ENCODE data around the gene ARAP1.

The ARAP1 gene

DNA sequence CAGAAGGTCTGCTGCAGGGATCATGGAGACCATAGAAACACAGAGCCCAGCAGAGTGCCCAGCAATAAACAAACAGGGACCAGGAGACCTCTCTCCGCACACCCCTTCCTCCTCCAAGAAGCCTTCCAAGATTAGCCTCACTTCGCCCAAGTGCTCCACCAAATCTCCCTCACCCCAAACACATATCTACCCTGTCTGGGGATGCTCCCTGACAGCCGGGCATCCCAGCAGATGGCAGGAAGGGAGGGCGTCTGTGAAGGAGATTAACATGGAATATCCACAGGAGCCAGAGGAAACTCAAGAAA, 26.5 kb downstream of the ARAP1 start:
- no peak for DNase-seq (ENCODE audit: low read depth in 1 of 2, low spot score in 1 of 2)

DNA sequence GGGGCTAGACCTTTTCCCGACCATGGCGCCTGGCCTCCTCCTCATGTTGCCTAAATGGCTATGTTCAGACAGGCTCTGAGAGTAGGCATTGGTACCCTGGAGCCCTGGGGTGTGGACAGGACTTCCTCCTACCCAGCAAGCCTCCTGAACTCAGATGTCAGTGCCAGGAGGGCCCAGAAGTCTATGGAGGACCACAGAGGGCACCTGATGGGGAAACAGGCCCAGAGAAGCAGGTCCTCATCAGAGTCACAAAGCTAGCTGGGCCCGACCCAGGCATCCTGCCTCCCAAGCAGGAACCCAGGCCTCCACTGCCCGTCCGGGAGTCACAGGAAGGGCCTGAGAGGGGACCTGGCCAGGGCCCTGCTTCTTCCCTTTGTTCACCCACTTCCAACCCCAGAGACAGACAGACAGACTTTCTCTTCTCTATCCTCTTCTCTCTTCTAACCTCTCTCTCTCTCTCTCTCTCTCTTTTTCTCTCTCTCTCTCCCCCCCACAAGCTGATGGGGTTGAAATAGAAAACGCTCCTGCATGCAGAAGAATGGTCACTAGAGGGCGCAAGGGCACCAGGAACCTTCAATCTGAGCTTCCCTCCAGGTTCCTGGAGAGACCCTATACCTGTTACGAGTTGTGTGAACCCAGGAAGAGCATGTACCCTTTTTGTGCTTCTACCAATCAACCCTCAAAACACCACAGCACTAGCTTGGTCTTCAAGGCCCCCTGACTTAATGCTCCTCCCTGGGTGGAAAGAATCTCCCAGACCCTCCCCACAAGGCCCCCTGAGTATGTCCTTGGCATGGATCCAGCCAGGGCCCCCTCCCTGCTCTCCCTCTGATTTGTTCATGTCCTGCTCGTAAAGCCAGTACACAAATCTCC, 27.1 kb downstream of the ARAP1 start:
- peak; percentile 51 to 59 for DNase-seq (ENCODE audit: low read depth in 1 of 2, low spot score in 1 of 2)

DNA sequence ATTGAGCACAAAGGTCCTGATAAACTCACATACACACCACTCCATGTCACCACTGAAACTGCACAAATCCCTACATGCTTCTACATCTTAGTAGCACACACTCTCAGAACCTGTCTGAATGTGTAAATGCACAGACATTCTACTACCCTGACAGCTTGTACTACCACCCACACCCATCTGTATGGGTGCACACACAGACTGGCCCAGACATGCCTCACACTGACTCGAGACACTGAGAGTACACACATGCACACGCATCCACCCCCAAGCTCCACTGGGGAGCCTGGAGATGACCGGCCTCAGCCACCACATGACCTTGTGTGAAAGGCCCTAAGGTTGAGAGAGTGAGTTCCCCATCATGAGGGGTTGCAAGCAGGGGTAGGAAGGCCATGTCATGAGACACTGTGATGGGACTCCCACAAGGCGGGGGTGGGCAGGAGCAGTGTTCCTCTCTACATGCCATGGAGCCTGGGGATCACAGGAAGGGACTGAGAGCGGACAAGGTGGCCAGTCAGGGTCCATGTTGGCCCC, 28.1 kb downstream of the ARAP1 start:
- DNase-seq (ENCODE audit: low read depth in 1 of 2, low spot score in 1 of 2): no peak

DNA sequence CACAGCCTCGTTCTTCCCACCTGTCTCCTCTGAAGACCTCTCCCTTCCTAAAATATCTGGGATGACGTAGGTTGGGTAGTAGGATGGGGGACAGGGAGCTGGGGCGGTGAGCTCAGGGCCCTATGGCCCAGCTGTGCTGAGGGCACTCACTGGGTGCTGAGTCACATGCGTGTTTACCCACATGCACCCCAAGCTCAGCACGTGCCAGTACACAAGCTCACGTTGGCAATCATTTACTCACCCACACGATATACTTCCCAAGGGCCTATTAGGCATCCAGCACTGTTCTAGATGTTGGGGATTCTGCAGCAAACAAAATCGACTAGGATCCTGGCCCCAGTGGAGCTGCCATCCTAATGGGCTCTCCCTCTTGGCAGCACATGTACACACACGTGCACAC, 28.7 kb downstream of the ARAP1 start:
- no peak for DNase-seq (ENCODE audit: low read depth in 1 of 2, low spot score in 1 of 2)

DNA sequence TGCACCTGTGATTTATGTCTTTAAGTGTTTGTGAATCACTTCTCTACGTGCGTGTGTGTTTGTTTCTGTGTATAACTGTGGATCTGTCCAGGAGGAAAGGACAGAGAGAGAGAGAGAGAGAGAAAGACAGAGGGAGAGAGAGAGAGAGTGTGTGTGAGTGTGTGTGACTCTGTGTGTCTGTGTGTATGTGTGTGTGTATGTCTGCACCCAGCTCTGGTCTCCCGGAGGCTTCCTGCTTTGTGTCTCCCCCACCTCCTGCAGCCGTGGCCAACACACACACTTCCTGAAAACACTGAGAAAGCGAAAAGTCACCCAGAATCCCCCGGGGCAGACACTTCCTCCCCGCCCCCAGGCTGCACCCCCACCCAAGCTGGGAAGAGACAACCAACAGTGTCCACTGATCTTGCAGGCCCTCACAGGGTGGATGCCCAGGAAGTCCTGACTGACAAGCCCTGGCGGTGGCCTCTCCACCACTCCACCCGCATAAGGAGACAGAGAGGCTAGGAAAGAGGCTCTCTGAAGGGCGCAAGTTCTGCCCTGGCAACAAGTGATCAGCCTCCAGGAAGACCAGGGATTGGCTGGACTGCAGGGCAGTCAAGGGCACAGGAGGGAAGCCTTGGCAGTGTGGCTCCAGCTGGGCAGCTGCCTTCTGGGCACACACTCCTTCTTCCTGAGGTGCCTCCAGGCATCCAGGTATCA, 30.0 kb downstream of the ARAP1 start:
- peak; percentile 67 to 75 for DNase-seq (ENCODE audit: low read depth in 1 of 2, low spot score in 1 of 2)

DNA sequence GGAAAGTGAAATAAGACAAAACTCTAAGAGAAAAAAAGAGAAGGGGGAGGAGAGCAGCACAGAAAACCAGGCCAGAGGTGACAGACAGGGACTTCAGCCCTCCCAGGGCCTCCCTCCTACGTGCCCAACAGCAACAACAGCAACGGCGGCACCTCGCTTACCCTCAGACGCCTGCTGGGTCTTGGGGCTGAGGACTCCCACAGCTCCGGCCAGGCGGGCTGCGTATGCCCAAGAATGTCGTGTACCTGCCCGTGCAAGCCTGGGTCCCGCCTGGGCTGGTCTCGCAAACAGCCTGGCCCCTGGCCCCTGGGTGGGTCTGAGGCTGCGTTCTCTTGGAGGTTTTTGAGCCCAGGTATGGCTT, 30.5 kb downstream of the ARAP1 start:
- peak in 1 of 2 donors; percentile 8 for DNase-seq (ENCODE audit: low read depth in 1 of 2, low spot score in 1 of 2)

DNA sequence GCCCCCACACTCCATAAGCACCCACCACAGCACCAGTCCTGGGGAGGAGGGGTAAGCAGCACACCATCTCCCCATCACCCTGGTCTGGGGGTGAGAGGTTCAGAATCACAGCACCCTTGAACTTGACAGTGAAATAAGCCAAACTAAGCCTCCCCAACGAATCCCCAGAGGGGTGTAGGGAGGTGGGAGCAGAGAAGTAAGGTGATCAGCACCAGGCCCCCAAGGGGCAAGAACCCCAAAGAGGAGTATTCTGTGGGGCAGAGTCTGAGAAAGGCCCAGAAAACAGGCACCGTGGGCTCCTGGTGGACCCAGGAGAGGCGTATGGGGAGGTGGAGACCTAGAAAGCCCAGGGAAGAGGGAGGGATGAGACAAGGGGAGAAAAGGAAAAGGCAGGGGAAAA, 30.9 kb downstream of the ARAP1 start:
- no peak for DNase-seq (ENCODE audit: low read depth in 1 of 2, low spot score in 1 of 2)

DNA sequence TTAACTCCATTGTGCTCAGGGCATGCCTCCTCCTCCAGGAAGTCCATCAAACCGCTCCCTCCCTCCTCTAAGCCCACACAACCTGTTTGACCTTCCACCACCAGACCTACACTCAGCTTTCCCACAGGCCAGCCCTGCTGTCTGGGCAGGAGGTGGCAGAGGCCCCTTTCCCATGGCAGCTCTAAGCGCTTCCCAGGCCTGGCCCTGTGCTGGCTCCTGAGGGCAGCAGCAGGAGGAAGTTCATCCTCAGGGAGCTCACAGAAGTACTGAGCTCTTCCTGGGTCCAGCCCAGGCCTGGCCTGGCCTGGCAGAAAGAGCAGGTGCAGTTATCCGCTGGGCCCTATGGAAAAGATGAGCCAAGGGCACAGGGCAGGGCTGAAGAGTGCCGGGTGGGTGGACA, 31.4 kb downstream of the ARAP1 start:
- no peak for DNase-seq (ENCODE audit: low read depth in 1 of 2, low spot score in 1 of 2)

DNA sequence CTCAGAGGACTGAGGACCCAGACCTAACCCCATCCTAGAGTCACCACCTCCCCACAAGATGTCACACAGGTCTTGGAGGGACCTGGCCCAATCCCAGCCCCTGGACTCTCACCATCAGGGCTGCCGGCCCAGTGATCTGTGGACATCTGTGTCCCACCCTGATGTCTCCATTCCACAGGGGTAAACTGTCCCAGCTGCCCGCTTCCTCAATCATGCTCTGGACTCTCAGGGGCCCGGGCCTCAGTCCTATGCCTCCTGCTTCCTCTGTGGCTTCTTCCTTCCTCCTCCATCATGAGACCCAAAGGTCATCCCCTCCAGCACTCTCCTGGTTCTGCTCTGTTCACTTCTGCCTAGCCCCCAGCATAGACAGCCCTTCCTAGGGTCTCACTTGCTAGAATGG, 32.2 kb downstream of the ARAP1 start:
- DNase-seq (ENCODE audit: low read depth in 1 of 2, low spot score in 1 of 2): no peak

DNA sequence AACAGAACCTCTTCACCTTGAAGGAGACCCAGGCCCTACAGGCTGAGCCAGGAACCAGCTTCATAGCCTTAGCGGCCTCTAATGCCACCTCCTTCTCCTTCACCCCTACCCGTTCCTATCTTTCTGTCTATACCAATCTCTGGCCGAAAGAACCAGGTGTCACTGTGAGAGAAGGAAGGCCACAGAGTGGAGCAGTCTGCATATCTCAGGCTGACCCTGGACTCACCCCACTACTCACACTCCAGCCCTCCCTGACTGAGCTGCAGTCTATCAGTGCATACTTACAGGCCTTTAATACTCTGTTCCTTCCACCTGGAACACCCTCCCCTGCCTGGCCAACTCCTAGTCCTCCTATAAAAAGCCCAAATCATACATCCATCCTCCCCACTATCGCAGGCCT, 32.7 kb downstream of the ARAP1 start:
- DNase-seq (ENCODE audit: low read depth in 1 of 2, low spot score in 1 of 2): no peak

DNA sequence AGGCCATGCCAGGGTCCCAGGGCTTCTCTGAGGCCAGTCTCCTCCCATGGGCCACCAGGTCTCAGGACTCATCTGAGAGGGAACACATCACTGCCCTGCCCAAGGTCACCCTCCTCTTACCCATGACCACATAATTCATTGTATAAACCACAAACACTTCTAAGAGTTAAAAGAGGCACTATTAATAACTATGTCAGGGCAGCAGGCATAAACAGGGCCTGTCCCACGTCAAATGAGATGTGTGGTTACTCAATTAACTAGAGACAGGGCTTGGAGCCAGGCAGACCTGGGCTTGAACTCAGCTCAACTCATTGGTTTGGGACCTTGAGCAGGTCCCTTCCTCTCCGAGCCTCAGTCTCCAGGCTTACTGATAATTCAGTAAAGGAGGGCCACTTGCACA, 33.1 kb downstream of the ARAP1 start:
- DNase-seq (ENCODE audit: low read depth in 1 of 2, low spot score in 1 of 2): no peak

DNA sequence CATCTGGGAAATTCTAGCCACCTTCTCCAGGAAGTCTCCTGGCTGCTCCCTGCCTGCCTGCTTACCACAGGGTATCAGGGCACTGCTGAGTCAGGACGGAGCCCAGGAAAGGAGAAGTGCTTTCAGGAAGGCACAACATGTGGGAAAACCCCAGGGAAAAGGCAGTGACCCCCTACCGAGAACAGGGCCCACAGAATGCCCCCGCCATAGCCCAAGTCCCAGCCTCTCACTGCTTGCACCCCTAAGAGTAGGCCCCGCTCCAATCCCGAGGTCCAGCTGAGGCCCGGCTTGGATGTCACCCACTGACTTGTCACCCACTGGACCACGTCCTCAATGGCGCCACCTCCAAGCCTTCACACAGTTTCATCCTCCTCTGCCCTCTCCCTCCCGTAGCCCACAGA, 34.1 kb downstream of the ARAP1 start:
- DNase-seq (ENCODE audit: low read depth in 1 of 2, low spot score in 1 of 2): no peak

DNA sequence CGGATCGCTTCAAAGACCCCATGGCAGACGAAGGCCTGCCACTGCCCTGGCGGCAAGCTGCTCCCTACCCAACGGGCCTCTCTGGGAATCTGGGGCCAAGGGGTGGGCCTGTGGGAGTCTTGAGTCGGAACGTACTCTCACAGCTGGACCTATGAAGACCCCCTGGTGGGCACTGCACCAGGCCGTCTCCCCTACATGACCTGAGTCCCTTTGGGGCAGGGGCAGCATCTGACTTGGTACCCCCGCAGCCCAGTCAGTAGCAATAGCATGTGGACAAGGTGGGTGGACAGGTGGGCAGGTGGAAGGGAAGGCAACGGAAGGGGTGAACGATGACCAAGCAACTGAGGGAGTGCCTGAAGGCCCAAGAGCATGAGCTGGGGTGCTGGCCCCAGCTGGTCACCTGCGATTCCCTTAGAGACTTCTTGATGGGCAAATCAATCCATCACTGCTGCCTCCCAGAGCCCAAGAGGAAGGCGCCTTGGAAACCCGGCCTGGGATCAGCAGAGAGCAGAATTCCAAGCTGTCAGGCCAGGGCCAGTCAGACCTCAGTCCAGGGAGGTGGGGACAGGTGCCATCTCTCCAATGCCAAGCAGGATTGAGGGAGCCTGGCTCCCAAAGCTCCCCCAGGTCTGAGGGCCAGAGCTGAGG, 35.3 kb downstream of the ARAP1 start:
- no peak for DNase-seq (ENCODE audit: low read depth in 1 of 2, low spot score in 1 of 2)

DNA sequence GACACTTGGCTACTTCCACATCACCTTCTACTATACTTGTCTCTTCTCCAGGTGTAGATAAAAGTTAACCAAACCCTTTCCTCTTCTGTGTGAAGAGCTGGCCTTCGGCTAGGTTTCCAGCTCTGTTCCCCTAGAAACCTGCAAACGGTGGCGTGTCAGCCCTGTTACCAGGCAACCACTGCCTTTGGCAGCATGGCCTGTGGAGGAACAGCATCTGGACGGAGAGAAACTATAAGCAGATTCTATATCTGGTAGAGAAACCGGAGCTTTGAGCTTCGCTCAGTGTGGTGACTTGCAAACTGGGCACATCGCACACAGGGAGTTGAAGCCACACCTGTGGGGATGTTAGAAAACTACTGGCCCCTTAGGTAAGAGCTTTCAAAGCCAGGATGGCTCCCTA, 35.9 kb downstream of the ARAP1 start:
- DNase-seq (ENCODE audit: low read depth in 1 of 2, low spot score in 1 of 2): no peak

DNA sequence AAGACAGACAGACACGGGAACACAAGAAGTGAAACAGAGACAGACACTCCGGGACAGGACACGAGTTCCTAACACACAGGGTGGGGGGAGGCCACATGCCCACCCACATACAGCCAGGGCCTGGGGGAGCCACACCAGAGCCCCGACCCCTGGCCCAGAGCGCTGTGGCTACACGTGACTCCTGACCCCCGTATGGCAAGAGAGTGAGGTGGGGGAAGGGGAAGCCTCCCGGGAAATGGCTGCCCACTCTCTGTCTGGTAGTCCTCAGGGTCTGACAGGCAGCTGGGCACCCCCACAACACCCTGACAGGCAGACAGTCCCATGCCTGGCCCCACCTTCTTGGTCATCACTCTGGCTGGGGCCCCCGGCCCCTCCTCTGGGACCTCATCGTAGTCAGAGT, 39.4 kb downstream of the ARAP1 start:
- DNase-seq (ENCODE audit: low read depth in 1 of 2, low spot score in 1 of 2): no peak

DNA sequence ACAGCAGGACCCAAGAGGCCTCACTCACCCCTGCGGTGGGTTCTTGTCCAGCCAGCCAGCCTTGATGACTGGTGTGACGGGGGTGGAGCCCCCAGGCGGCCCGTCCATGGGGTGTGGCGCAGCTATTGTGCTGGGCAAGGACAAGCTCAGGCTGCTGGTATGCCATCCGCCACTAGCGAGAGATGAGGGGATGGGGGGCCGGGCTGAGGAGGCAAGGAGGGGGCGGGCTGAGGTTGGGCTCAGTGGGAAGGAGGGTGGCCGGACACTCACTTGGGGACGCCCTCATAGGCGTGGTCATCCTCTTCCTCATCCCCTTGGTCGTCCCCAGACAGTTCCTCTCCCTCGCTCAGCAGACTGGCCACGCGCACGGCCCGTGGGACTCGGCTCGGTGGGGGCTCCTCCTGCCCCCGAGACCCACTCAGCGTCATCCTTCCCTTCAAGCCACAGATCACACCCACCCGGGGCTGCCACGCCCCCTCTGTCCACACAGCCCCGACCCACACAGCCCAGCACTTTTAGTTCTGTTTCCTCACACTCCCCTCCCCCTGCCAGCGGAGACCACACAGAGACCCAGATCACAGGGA, 39.9 kb downstream of the ARAP1 start:
- DNase-seq (ENCODE audit: low read depth in 1 of 2, low spot score in 1 of 2): no peak

DNA sequence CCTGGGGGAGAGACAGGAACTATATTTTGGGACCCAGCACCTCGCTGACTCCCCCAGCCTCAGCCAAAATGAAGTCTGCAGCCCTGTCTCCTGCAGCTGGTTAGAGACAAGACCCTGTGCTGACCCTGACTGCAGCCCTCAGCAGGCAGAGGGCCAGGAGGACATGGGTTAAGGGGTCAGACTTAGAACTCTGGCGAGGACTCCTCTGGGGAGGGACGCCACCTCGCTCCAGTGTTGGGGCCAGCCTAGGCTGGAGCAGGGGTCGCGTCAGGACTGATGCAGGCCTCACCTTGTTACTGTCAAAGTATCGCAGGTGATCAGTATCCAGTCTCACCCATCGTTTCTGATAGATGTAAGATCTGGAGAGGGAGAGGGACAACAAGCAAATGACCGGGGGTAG, 41.1 kb downstream of the ARAP1 start:
- DNase-seq (ENCODE audit: low read depth in 1 of 2, low spot score in 1 of 2): no peak

DNA sequence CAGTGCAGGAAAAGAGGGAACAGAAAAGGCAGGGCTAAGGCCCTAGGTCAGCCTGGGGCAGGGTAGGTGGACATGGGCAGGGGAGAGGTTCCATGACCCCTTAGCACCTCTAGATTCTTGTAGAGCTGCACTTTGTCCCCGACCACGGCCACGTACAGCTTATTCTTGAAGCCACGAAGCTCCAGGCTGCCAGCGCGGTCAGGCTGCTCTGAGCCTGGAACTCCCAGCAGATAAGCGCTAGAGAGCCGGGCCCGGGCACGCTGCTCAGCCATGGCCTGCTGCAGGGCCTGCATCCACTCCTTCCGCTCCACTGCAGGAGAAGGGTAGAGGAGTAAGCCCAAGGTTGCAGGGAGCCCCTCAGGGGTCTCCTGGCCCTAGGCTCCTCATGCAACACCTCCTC, 41.9 kb downstream of the ARAP1 start:
- DNase-seq (ENCODE audit: low read depth in 1 of 2, low spot score in 1 of 2): no peak

DNA sequence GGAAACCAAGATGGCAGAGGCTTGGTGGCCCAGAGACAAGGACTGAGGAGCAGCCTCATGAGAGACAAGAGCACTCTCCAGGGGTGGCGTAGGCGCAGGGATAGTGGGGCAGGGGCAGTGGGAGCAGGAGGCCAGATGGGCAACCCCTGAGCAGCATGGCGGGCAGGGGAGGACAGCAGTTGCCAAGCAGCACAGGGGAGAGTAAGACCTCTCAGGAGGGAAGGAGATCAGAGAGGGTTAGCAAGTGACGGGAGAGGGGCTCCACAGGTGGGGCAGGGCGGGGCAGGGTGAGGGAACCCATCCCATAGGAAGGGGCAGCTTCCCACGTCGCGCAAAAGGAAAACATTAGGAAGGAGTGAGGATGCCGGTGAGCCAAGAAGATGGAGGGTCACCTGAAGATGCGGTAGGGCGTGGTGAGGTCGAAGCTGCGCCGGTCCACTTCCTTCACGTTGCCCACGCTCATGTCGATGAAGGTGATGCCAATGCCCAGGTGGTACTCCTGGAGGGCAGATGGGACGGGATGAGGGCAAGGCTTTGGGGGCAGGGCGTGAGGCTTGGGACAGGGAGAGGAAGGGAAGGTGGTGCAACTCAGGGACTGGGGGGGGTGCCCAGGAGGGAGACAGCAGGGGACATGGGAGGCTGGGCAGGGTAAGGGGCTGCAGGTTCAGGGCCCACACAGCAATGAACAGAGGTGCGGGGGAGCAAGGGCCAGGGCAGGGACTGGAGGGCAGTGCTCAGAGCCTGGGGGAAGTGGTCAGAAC, 42.5 kb downstream of the ARAP1 start:
- no peak for DNase-seq (ENCODE audit: low read depth in 1 of 2, low spot score in 1 of 2)

DNA sequence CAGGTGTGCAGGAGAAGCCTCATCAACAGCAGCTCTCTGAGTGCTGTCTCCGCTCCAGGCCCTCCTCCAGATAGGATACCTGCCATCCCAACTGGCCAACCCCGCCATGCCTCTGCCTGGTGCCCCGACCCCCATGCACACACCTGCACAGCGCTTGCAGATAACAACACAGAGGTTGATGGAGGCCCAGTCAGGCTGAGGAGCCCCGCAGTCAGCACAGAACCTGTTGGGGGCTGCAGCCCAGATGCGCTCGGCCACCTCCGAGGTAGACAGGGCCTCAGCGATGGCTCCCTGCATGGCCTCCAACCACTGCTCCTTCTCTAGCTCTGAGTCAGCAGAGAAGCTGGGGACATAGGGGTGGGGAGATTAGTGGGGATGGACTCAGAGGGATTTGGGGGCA, 45.2 kb downstream of the ARAP1 start:
- DNase-seq (ENCODE audit: low read depth in 1 of 2, low spot score in 1 of 2): no peak

DNA sequence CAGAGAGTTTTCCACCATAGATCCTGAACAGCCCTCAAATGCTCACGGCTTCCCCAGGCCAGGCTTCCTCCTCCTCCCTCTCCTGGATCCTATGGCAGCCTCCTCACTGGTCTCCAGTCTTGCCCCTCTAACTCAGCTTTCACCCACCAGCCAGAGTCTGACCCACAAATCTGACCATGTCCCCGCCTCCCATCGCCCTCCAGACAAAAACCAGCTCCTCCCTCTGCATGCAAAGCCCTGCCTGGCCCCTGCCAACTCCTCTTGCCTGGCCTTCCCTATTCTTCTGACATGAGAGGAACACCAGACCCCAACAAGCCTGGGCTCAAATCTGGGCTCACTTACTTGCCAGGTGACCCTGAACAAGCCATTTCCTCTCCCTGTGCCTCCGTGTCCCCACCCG, 45.6 kb downstream of the ARAP1 start:
- no peak for DNase-seq (ENCODE audit: low read depth in 1 of 2, low spot score in 1 of 2)

All from stimulated activated CD4-positive, alpha-beta T cell treated with anti-CD3 and anti-CD28 coated beads, Interleukin-15, amount 100 ng/mL, for 1 hour (primary cell).